ENCODE data around the gene BBS4.
A peak's percentile ranks its signal among the peaks of the same experiment; 100 is the strongest.

Gene BBS4

GRCh38 chr15:72766780-72767179 lies 80.8 kb downstream of the BBS4 start:
- Histone ChIP-seq H3K4me1 (ENCODE audit: low read length) (no peaks in the 10 kb centered on the region), H4K20me1 (ENCODE audit: insufficient read depth, low read length) (no peaks in the 10 kb centered on the region), H3F3A (ENCODE audit: insufficient read depth, low read length) (no peaks in the 10 kb centered on the region), H3K4me3 (ENCODE audit: low read length) (no peak overlapping the region), H3K4me2 (ENCODE audit: low read depth, low read length) (no peak overlapping the region), H3K9ac (ENCODE audit: low read length) (no peak overlapping the region), H2AFZ (ENCODE audit: low read length) (no peak overlapping the region), H3K79me2 (ENCODE audit: low read length) (peaks cover 84% of the 10 kb centered on the region), H3K27me3 (replicated peaks; ENCODE audit: insufficient read depth, low read length) (no peaks in the 10 kb centered on the region), H3K9me2 (replicated peaks; ENCODE audit: insufficient read depth, low read length) (no peaks in the 10 kb centered on the region), H3K27ac (ENCODE audit: low read length) (no peak overlapping the region), H3K9me3 (replicated peaks; ENCODE audit: insufficient read depth, low read length) (no peaks in the 10 kb centered on the region), H3K36me3 (replicated peaks; ENCODE audit: insufficient read depth, low read length) (peaks cover 23% of the 10 kb centered on the region)
- TF ChIP-seq EZH2 (optimal IDR thresholded peaks at IDR 0.05; ENCODE audit: low read depth, low read length): no peak
- no peak for TF ChIP-seq CTCF (IDR thresholded peaks at IDR 0.05; ENCODE audit: low read length)
- TF ChIP-seq EZH2phosphoT487 (IDR thresholded peaks at IDR 0.05; ENCODE audit: low read length): no peak
- DNase-seq: no peak

- Histone ChIP-seq H3K36me3 (replicated peaks; ENCODE audit: insufficient read depth, low read length) (peaks cover 43% of the 10 kb centered on the region), H3K4me1 (ENCODE audit: low read length) (peaks cover 11% of the 10 kb centered on the region), H3F3A (ENCODE audit: insufficient read depth, low read length) (no peaks in the 10 kb centered on the region), H3K9ac (ENCODE audit: low read length) (no peak overlapping the region), H3K27ac (ENCODE audit: low read length) (no peak overlapping the region), H2AFZ (ENCODE audit: low read length) (no peak overlapping the region), H3K9me2 (replicated peaks; ENCODE audit: insufficient read depth, low read length) (no peaks in the 10 kb centered on the region), H3K79me2 (ENCODE audit: low read length) (peaks cover 95% of the 10 kb centered on the region), H4K20me1 (ENCODE audit: insufficient read depth, low read length) (0 out of 2 replicates have a peak, but pooled peaks cover 4% of the 10 kb centered on the region), H3K27me3 (replicated peaks; ENCODE audit: insufficient read depth, low read length) (no peaks in the 10 kb centered on the region), H3K4me3 (ENCODE audit: low read length) (no peak overlapping the region), H3K9me3 (replicated peaks; ENCODE audit: insufficient read depth, low read length) (no peaks in the 10 kb centered on the region), H3K4me2 (ENCODE audit: low read depth, low read length) (no peak overlapping the region)
- TF ChIP-seq CTCF (IDR thresholded peaks at IDR 0.05; ENCODE audit: low read length) (peak; percentile 31), EZH2 (optimal IDR thresholded peaks at IDR 0.05; ENCODE audit: low read depth, low read length) (no peak), EZH2phosphoT487 (IDR thresholded peaks at IDR 0.05; ENCODE audit: low read length) (no peak)
- DNase-seq: no peak
These were observed 84.8 kb downstream of the BBS4 start for GRCh38 chr15:72770673-72771328.

- peaks cover 39% of the 10 kb centered on the region for H3K36me3 ChIP-seq (replicated peaks; ENCODE audit: insufficient read depth, low read length)
- no peaks in the 10 kb centered on the region for H3F3A ChIP-seq (ENCODE audit: insufficient read depth, low read length)
- no peaks in the 10 kb centered on the region for H3K9me2 ChIP-seq (replicated peaks; ENCODE audit: insufficient read depth, low read length)
- no peak overlapping the region for H3K9ac ChIP-seq (ENCODE audit: low read length)
- no peaks in the 10 kb centered on the region for H3K9me3 ChIP-seq (replicated peaks; ENCODE audit: insufficient read depth, low read length)
- H3K4me1 ChIP-seq (ENCODE audit: low read length): peaks cover 16% of the 10 kb centered on the region
- H3K27ac ChIP-seq (ENCODE audit: low read length): no peak overlapping the region
- TF ChIP-seq CTCF (IDR thresholded peaks at IDR 0.05; ENCODE audit: low read length) (no peak), EZH2phosphoT487 (IDR thresholded peaks at IDR 0.05; ENCODE audit: low read length) (no peak), EZH2 (optimal IDR thresholded peaks at IDR 0.05; ENCODE audit: low read depth, low read length) (no peak)
- 0 out of 2 replicates have a peak, but pooled peaks cover 4% of the 10 kb centered on the region for H4K20me1 ChIP-seq (ENCODE audit: insufficient read depth, low read length)
- no peak overlapping the region for H3K4me3 ChIP-seq (ENCODE audit: low read length)
- no peak overlapping the region for H2AFZ ChIP-seq (ENCODE audit: low read length)
- H3K27me3 ChIP-seq (replicated peaks; ENCODE audit: insufficient read depth, low read length): no peaks in the 10 kb centered on the region
- DNase-seq: no peak
- no peak overlapping the region for H3K4me2 ChIP-seq (ENCODE audit: low read depth, low read length)
- H3K79me2 ChIP-seq (ENCODE audit: low read length): peaks cover 95% of the 10 kb centered on the region
These were observed 85.3 kb downstream of the BBS4 start for GRCh38 chr15:72771329-72771725.

Data from MM.1S (cell line).